GM11168 (cell line): ENCODE results near the gene PAX6.

Experiments
- in situ Hi-C: fragments of 300-500 bp; cut with MboI; formaldehyde crosslinking; loops from one replicate; pipeline ENCODE4 v1.12.0; 2022; ENCODE audit warnings: low sequenced_read_pairs; ENCODE audit not compliant: unreplicated experiment

Gene PAX6

DNA sequence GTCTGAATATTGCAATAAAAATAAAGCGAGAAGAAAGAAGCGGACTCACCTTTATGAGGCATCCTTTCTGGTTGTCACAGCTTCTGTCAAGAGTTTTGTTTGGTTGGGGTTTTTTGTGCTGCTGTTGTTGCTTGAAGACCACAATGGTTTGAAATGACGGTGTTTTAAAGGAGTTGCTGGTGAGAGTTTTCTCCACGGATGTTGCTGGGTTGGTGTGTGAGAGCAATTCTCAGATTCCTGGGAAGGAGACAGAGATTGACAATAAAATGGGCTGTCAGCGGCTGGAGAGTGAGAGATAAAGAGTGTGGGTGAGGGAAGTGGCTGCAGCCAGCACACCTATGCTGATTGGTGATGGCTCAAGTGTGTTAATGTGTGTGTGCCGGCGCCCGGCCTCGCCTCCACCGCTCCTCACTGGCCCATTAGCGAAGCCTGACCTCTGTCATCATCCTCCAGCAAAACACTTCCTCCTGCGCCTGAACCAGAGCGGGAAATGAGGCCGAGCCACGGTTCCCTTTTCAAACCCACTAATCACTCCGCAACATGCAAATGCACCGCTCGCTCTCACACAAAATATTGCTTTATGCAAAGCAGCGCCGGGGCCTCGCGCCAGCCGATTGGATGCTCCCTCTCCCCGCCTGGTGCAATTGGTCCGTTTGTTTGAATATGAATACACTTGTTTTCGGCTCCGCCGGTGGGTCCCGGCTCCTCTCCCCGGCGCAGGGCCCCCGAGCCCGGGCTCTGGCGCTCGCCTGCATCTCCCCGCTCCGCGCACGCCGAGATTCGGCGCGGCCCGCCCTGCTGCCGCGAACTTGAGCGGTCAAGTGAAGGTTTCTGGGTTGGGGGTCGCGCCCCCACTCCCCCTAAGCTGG lies at the start of gene PAX6:
TSS of gene PAX6 (minus strand) at position 544 of the 869 bp plus-strand sequence. CDS start 4,911 bp downstream, outside the sequence.
- in situ Hi-C loops: no loop called here

DNA sequence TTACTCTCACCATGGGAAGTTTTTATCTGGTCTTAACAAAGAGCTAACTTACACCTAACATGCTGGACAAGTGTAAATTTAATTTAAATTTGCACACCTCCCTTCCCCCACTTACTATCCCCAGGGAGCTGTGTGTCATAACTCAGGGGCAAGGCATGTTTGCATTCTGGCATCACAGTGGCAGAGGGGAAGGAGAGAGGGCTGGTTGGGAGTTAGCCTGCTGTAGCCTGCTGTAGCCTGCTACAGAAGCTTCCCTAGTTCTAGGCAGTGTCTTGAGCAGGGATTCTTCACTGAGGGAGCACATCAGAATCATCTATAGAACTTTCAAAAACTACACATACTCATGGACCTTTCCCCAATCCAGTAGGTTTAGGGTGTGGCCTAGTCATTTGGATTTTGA lies 49.3 kb upstream of the PAX6 start:
- in situ Hi-C loops: no loop called here

DNA sequence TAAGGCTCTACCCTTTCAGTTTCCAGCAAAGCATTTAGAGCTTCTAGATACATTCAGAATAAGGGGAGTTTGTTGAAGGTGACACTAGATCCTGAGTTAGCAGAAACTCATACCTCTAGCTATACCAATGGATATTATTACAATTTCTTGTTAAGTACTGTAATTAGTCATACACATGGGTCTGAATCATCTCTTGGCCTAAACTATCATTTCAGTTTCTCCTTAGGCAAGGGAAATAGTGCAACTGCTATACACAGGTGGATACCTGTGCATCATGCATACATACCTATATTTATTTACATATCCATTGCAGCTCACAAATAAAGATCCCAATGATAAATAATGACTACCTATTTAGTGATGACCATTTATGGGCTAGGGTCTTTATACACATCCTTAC lies 45.1 kb upstream of the PAX6 start:
- in situ Hi-C loops: no loop called here

DNA sequence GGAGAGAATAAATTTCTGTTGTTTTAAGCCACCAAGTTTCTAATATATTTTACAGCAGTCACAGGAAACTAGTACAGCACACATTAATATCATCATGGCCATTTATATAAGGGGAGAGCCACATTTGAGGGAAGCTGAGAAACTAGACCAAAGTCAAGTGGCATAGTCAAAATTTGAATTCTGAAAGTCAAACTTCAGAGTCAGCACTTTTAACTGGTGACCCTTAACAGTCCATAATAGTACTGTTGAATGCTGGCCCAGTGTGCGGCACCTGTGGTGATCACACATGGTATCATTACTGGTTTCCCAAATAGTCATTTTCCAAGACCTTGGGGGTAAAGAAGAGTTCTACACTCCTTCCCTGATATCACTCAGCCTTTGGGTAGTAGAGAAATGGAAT lies 44.3 kb upstream of the PAX6 start:
- in situ Hi-C loops: no loop called here

DNA sequence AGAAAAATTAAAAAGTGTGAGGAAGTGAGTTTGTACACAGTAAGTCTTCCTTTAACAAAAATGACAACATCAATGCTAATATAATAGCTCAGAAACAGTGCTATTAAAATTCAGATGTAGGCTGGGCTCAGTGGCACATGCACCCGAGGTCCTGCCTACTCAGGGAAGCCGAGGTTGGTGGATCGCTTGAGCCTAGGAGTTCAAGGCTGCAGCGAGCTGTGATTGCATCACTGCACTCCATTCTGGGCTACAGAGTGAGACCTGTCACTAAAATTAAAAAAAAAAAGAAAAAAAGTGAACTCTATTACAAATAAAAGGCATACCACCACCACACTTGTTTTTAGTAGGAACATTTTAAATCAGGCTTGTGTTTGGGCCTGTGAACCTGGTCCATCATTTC lies 39.2 kb upstream of the PAX6 start:
- in situ Hi-C loops: no loop called here

DNA sequence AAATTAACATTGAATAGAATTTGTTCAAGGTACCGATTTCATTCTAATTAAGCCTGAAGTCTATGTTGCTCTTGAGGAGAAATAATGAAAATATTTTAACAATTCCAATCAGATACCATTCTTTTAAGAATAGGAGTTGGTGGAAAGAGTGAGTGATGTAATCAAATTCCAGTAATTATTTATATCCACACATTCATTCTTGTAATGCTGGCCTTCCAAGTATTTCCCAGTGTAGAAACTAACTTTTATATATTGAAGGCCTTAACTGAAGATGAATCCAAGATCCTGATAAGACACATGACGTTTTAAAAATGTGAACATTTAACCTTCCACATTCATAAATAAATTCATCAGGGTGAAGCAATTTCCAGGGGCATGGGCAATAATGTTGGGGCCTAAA lies 36.6 kb upstream of the PAX6 start:
- in situ Hi-C loops: no loop called here

DNA sequence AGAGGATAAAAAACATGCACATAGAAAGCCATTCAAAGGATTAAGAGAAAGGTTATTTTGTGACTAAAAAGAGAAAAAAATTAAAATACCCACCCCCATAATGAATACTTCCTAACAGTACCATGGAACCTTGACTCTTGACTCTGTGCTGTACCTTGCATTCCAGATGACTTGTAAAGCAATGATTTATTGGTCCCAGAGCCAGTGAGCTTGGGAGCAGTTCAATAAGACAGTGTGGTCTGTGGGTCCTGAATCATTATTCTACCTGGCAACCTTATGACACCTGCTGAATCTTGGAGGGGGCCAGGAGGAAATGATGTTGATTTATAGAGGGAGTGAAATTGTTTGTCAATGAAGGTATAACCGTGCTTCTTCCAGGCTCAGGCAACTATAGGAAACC lies 34.2 kb upstream of the PAX6 start:
- in situ Hi-C loops: no loop called here

DNA sequence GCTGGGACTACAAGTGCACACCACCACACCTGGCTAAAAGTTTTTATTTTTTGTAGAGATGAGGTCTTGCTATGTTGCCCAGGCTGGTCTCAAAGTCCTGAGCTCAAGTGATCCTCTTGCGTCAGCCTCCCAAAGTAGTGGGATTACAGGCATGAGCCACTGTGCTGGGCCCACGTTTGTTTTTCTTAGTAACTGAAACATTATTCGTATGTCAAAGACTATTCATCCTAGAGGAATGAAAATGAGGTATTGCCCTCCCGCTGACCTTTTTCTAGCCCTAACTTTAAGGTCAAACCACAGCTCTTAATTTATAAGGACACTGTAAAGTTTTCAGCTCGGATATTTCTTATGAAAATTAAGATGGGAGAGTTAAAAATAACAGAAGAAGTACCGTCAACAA lies 33.2 kb upstream of the PAX6 start:
- in situ Hi-C loops: no loop called here

DNA sequence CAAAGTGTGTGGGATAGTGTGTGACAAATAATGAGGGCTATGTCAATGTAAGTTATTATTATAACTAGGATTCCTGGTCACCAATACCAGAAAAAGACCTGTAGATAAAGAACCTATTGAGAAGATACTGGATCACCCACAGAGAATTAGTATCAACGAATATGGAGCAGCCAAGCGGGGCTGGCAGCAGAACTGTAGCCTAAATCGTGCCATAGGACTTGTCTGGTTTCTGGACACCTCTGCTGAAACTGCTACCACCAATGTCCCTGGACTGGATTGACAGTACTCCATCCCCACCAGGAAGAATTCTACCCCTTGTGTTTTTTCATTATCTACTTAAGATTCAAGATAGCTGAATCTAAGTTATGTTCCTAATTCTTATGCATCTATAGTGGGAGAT lies 30.3 kb upstream of the PAX6 start:
- in situ Hi-C loops: no loop called here

DNA sequence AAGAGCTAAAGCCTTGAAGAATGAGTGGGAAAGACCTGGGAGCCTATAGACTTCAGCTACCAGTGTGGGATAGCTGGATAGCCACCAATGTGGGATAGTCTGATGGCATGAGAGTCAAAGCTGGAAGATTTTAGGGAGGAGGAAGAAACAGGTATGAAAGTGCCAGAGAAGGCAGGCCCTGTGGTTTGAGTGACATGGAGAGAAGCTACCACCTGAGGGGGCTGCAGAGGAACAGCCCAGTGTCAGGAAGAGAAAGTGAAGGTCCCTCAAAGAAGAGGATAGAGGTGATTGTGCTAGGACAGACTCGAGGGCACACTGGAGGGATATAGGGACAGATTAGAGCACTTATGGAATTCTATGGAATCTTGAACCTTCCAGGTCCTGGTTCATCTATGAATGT lies 23.1 kb upstream of the PAX6 start:
- in situ Hi-C loops: loop anchor here (10.0 kb wide), 1 partner anchor 121 kb away; no protein-coding TSS in a partner anchor

DNA sequence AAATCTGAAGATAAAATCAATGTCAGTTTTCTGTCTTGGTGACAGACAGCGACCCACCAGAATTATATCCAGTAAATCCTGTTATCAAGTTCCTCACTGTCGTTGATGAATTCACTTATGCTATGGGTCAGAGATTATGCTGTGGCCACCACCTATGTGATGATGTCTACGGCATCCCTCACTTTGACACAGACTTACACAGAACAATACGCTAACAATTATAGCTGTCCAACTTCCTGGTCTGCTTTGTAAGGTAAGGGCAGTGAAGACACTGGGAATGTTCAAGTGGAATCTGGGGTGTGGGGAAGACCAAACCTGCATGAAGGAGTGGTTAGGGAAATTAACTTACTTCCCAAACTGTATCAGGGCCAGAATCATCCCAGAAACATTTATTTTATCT lies 19.3 kb upstream of the PAX6 start:
- in situ Hi-C loops: loop anchor here (10.0 kb wide), 1 partner anchor 124 kb away; no protein-coding TSS in a partner anchor

DNA sequence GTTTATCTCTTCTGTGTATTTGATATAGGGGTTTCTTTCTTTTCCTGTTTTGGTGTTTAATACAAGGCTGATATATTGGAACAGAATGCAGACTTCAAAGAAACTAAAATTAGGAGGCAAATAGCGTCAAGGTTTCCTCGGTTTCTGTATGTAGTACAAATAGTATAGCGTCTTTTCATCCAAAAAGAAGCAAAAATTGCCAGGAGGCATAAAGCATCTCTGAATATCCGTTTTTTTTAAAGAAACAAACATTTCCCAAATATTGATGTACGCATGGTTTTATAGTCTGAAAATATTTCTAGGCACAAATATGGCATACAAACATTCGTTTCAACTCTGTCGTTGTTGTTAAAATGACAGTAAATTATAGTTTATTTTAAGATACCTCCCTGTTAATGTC lies 17.1 kb upstream of the PAX6 start:
- in situ Hi-C loops: no loop called here

DNA sequence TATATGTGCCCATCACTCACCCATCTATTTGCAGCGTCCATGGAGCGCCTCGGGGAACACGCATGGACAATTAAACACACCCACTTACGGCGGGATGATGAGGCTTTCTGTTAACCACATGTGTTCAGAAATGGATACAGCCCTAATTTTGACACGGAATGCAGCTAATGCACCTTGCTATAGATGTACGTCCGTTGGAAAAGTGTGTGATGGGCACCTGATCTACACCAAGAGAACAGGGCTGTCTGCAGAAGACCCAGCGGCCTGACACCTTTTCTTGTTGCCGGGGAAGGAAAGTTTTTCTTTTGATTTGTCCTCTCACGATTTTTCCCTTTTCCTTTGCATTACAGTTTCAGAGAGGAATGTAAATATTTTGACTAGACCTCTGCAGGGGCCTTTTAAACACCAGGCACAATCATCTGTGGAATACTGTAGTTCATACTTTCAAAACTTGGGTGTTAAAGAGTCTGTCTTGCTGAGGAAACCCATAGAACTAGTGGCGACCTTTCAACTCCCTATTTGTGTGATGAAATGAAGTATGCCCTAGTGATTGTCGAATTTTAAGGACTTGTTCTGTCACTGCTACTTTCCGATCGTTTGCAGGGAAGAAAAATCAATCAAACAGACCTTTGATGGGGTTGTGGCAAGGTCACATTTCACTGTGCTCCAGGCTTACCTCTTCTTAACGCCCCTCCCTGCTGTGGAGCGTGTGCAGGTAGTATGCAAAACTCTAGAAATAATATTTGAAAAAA lies 16.5 kb upstream of the PAX6 start:
- in situ Hi-C loops: no loop called here

DNA sequence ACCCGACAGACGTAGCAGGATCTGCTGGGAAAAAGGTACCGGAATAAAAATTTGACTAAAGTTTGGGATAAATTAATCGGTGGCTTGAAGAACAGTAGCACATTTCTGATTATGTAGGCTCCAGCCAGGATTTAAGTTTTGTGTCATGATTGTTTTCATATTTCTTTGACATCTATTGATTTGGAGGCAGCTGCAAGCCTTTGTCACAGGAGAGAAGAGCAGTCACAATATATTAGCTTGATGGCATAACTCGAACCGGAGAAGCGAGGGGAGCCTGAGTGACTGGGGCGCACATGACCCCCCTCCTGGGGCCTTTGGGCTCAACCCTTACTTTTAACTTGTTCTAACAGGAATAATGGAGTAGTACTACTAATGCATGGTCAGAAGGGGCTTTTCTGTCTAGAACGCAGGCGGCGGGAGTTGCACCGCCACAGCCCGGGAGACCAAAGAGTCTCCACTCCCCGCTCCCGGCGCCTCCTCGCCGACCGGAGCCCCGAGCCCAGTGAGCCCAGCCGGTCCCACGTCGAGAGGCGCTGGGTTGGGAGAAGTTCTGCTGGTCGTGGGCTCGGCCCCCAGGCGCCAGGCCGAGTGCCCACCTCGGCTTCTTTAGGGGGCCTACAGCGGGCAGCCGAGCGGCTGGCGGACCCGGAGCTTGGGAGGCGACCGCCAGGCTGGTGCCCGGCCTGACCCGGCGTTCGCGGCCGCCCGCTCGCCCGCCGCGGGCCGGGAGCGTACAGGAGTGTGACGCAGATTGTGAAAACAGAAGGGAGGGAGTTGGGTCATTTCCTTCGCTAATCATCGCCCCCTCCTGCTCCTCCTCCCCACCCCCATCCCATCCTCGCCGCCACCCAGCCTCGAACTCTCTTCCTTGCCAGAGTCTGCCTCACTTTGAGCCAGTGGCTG lies 15.7 kb upstream of the PAX6 start:
- in situ Hi-C loops: no loop called here

DNA sequence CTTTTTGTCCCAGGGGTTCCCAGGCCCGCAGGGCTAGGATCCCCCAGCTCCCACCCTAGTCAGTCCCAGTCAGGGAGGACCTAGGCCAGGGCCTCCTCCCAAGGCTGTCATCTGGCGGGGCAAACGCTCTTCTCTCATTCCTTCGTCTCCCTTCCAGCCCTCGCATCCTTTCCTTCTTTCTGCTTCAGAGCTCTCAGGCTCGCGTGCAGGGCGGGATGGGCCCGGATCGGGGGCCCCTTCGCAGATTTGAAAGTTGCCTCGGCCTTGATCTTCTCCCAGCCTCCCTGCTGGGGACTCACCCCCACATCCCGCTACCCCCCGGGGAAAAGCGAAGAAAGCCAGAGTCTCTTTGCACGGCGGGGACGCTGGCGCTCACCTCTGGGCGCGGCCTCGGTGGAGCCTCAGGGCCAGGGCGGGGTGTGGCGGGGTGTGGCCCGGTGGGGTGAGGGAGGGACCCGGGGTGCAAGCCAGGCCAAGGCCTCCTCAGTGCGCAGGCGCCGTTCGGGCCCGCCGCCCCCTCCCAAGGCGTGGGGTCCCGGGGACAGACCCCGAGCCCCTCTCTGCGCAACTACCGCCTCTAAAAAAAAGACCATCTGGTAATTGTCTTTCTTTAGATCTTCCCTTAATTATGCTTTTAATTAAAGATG lies 14.8 kb upstream of the PAX6 start:
- in situ Hi-C loops: no loop called here

DNA sequence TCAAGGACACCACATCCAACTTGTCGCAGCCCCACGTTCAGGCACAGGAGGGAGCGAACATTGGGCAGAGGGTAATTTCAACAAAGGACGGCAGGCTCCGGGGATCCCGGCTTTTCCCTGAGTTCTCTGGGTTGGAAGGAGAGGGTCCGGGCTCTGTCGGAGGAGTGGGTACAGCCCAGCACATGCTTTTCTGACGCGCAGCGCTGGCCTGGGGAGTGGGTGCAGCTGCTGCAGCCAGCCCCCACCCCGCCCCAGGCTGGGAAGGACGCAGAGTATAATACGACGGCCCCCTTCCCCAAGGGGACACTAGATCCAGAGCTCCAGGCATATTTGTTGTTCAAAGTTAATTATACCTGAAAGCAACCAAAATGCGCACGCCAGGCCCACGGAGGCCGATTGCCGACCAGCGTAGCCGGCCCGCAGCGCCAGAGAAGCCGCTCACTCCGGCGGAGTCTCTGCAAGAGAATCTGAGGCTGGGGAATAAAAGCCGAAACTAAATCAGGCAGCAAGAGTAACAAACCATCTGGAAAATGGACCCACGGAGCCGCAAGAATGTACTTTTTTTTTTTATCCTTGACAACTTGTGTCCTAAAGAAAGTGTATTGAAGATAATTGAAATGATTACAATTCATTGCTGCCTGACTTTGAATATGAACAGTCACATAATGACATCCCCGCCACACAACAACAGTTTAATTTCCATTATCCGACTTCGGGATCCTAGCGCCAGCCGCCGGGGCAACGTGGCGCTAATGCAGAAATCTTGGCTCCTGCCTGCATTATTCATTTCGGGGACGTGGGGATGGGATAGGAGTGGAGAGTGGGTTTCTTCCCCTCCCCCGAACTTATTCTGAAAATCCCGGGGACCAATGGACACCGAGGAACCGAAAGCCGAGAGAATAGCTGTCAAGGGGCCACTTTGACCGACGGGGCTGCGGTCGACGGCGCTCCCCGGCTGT lies 14.0 kb upstream of the PAX6 start:
- in situ Hi-C loops: no loop called here

DNA sequence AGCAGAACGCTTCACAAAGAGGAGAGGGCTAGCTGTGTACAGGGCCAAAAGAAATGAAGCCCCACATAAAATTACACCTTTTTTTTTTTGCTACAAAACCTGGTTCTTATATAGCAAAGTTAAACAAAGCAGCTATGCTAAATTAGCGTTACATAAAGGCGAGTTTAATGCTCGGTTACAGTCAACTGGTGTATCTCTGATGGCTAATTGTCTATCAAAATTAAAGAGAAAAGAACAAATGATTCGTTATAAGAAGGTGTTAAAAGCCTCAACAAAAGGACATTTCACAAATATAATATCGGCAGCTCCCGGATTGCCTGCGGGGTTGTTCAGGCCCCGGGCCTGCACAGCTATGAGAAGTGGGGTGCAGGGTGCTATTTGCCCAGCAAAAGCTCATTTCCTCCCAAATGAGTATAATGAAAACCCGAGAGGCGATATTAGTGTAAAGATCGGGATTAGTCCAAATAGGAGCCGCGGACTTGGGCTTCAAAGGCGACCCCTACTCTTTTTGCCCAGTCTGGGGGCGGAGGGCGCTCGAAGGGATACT lies 13.3 kb upstream of the PAX6 start:
- in situ Hi-C loops: no loop called here

DNA sequence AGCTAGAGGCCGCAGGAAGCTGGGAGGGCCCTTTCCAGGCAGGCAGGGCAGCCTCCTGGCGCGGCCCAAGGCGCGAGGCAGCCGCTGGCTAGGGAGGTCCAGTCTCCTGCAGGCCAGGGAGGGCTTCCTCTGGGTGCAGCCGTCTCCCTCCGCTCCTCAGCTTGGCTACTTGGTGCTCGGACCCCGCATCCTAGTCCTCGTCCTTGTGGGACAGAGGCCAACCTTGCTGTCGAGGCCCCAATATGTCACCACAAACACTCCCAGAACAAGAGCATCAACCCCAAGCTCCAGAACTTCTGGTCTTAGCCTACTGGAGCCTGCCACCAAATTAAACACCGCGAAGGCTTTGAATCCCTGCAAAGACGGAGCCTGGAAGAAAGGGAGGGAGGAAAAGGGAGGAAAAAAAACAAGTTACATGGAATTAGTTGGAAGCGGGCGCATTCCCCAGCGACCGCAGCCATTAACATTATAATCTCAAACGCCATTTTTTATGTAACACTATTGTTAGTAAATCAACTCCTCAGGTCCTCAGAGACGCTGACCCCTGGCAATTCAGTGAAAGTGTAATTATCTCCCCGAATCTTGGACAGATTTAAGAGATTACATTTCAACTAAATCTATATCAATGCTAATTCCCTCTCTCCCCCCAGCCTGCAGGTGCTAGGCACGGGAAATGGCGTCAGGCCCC lies 12.7 kb upstream of the PAX6 start:
- in situ Hi-C loops: no loop called here
